Mesothelial cell of epicardium (in vitro differentiated cells): ENCODE measurements around the gene ZNRF1. TPM values are rescaled to one million over a fixed set of nuclear protein-coding genes. Genes with fewer than 3 reads are reported as not detected.
A peak's percentile ranks its signal among the peaks of the same experiment; 100 is the strongest.

Source experiments
- DNase-seq, 2 experiments: peaks; one replicate each; pipeline ENCODE4 v3.0.0; 2021; ENCODE audit warnings: low spot score in 2 of 2; ENCODE audit not compliant: unreplicated experiment in 2 of 2
- H3K27ac Mint-ChIP-seq: 2 replicates; pipeline ENCODE4 v1.8.0; 2021; ENCODE audit warnings: mixed read lengths
- H3K27me3 Mint-ChIP-seq: 2 replicates; pipeline ENCODE4 v1.8.0; 2021; ENCODE audit warnings: low read depth, mixed read lengths
- H3K36me3 Mint-ChIP-seq: 2 replicates; pipeline ENCODE4 v1.8.0; 2021; ENCODE audit warnings: mixed read lengths
- H3K4me1 Mint-ChIP-seq: 2 replicates; pipeline ENCODE4 v1.8.0; 2021; ENCODE audit warnings: mixed read lengths
- H3K4me3 Mint-ChIP-seq: 2 replicates; pipeline ENCODE4 v1.8.0; 2021; ENCODE audit warnings: mild to moderate bottlenecking, moderate library complexity, mixed read lengths
- H3K9me3 Mint-ChIP-seq: 2 replicates; pipeline ENCODE4 v1.8.0; 2021; ENCODE audit warnings: mixed read lengths
- CTCF ChIP-seq: fragments of 200-600 bp; sonication (generic); IDR thresholded peaks from one replicate; pipeline ENCODE4 v1.5.0; 2021; ENCODE audit warnings: antibody characterized with exemption; ENCODE audit not compliant: unreplicated experiment
- total RNA-seq: library from RNA; stranded (reverse); gene quantifications from 3 replicates; pipeline ENCODE4 v1.2.1, GENCODE V29; 2021

ZNRF1 gene
- total RNA-seq, 1 donor from 2014 or later = 52.9 TPM

GRCh38 chr16:75113541-75114121 lies 114.8 kb downstream of the ZNRF1 start:
- no peak for TF ChIP-seq CTCF
- peaks cover 23% of the 10 kb centered on the region for H3K4me1 Mint-ChIP-seq
- H3K36me3 Mint-ChIP-seq = no peaks in the 10 kb centered on the region

GRCh38 chr16:75114179-75114945 lies 115.5 kb downstream of the ZNRF1 start:
- Mint-ChIP-seq H3K9me3 (no peaks in the 10 kb centered on the region), H3K4me3 (no peak overlapping the region), H3K36me3 (no peaks in the 10 kb centered on the region), H3K4me1 (peaks cover 20% of the 10 kb centered on the region), H3K27me3 (no peaks in the 10 kb centered on the region), H3K27ac (no peak overlapping the region)
- no peak for DNase-seq
- TF ChIP-seq CTCF = no peak

More at GRCh38 chr16:75113541-75114121, 114.8 kb downstream of the ZNRF1 start:
- Mint-ChIP-seq H3K27me3 (no peaks in the 10 kb centered on the region), H3K9me3 (no peaks in the 10 kb centered on the region), H3K4me3 (no peak overlapping the region), H3K27ac (no peak overlapping the region)
- DNase-seq = no peak

- no peaks in the 10 kb centered on the region for H3K9me3 Mint-ChIP-seq
- no peak overlapping the region for H3K27ac Mint-ChIP-seq
- DNase-seq = no peak
- no peak overlapping the region for H3K4me3 Mint-ChIP-seq
- peaks cover 18% of the 10 kb centered on the region for H3K4me1 Mint-ChIP-seq
- H3K27me3 Mint-ChIP-seq = no peaks in the 10 kb centered on the region
- no peaks in the 10 kb centered on the region for H3K36me3 Mint-ChIP-seq
- TF ChIP-seq CTCF = no peak
Observed at GRCh38 chr16:75114946-75115825, 116.4 kb downstream of the ZNRF1 start.

GRCh38 chr16:75116081-75116910 lies 117.5 kb downstream of the ZNRF1 start, which contains the start of gene LDHD:
LDHD (minus strand) TSS chr16:75116780; CDS start chr16:75116720, 60 bp downstream.
- Mint-ChIP-seq H3K27ac (no peak within 1 kb of the TSS), H3K27me3 (no peaks in the 10 kb centered on the region), H3K36me3 (no peaks in the 10 kb centered on the region), H3K9me3 (peaks cover 3% of the 10 kb centered on the region), H3K4me1 (peaks cover 6% of the 10 kb centered on the region), H3K4me3 (peak within 1 kb of the TSS; percentile 50)
- no peak for TF ChIP-seq CTCF
- no peak for DNase-seq

- Mint-ChIP-seq H3K36me3 (no peaks in the 10 kb centered on the region), H3K27ac (no peak overlapping the region), H3K27me3 (no peaks in the 10 kb centered on the region), H3K4me1 (peaks cover 5% of the 10 kb centered on the region), H3K4me3 (peak overlapping the region; percentile 50), H3K9me3 (peaks cover 6% of the 10 kb centered on the region)
- no peak for DNase-seq
- TF ChIP-seq CTCF = no peak
Observed at GRCh38 chr16:75116911-75117245, 118.1 kb downstream of the ZNRF1 start.
